Neutrophil (primary cell): ENCODE results near the gene C1QTNF7.

ENCODE experiments used
- H3K27ac ChIP-seq: fragments of 200-600 bp; sonication (generic); 2 replicates; pipeline ENCODE4 v1.5.1; 2016; ENCODE audit warnings: mild to moderate bottlenecking, moderate library complexity
- H3K27me3 ChIP-seq: fragments of 200-600 bp; sonication (generic); 2 replicates; pipeline ENCODE4 v1.6.0; 2016; ENCODE audit warnings: mild to moderate bottlenecking
- H3K36me3 ChIP-seq: fragments of 200-600 bp; sonication (generic); 2 replicates; pipeline ENCODE4 v1.5.1; 2017
- H3K4me1 ChIP-seq, 2 experiments: fragments of 200-600 bp in 1 of 2; sonication (generic) in 1 of 2; 1 replicate in 1 of 2; 2 replicates in 1 of 2; pipeline versions ENCODE4 v1.5.1 to v1.6.1; 2013 to 2016; ENCODE audit warnings: low read depth in 1 of 2, low read length in 1 of 2, mild to moderate bottlenecking in 1 of 2, moderate library complexity in 1 of 2; ENCODE audit not compliant: control insufficient read depth in 1 of 2, insufficient read depth in 1 of 2
- H3K4me3 ChIP-seq, 2 experiments: fragments of 200-600 bp in 1 of 2; sonication (generic) in 1 of 2; 1 replicate in 1 of 2; 2 replicates in 1 of 2; pipeline ENCODE4 v1.5.1; 2013 to 2016; ENCODE audit warnings: low read depth in 1 of 2, low read length in 1 of 2, mild to moderate bottlenecking in 1 of 2, moderate library complexity in 1 of 2
- H3K9me3 ChIP-seq: fragments of 200-600 bp; sonication (generic); 2 replicates; pipeline ENCODE4 v1.5.1; 2016
- TF ChIP-seq, protein P1 (sequence below): fragments of 200-600 bp; sonication (generic); IDR thresholded peaks from 2 replicates; pipeline ENCODE4 v1.5.1; 2016; ENCODE audit warnings: antibody characterized with exemption

C1QTNF7 gene

DNA sequence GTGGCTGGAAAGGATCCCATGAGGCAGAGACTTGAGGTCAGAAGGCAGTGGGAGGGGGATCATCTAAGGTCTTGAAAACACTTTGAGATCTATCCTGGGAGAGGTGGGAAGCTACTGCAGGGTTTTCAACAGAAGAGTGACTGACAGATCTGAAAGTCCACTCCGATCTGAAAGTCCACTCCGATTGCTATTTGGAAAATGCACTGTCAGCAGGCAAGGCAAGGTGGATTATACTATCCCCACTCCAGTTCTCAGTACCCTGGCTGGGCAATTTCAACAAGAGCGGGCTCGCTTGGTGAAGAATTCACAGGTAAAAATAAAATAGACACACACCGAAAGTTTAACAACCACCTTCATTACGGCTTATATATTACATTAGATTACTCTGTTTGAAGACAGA, 42.3 kb upstream of the C1QTNF7 start:
- Histone ChIP-seq H3K4me1 (no peaks in the 10 kb centered on the region), H3K36me3 (no peaks in the 10 kb centered on the region), H3K27me3 (no peaks in the 10 kb centered on the region), H3K4me3 (no peak overlapping the region), H3K27ac (no peak overlapping the region), H3K9me3 (no peaks in the 10 kb centered on the region)
- TF ChIP-seq, protein P1, sequence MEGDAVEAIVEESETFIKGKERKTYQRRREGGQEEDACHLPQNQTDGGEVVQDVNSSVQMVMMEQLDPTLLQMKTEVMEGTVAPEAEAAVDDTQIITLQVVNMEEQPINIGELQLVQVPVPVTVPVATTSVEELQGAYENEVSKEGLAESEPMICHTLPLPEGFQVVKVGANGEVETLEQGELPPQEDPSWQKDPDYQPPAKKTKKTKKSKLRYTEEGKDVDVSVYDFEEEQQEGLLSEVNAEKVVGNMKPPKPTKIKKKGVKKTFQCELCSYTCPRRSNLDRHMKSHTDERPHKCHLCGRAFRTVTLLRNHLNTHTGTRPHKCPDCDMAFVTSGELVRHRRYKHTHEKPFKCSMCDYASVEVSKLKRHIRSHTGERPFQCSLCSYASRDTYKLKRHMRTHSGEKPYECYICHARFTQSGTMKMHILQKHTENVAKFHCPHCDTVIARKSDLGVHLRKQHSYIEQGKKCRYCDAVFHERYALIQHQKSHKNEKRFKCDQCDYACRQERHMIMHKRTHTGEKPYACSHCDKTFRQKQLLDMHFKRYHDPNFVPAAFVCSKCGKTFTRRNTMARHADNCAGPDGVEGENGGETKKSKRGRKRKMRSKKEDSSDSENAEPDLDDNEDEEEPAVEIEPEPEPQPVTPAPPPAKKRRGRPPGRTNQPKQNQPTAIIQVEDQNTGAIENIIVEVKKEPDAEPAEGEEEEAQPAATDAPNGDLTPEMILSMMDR, result no peak

DNA sequence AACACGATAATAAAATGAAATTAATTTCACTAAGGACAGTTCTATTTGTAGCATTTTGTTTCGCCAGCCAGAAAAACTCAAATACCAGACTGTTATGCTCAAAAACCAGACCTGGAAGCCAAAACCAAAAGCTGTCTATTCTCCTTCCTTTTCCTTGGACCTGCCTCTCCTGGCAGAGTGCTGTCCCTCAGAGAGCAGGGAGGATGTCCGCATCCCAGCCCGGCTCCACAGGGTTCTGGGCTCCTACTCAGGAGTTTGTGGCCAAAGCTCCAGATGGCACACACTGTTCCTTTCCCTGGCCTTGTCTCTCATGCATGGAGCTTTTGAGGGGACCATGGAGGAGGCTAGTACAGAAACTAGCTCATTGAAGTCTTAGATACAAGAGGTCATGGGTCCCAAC, 41.9 kb upstream of the C1QTNF7 start:
- H3K4me3 ChIP-seq, result no peak overlapping the region
- no peaks in the 10 kb centered on the region for H3K9me3 ChIP-seq
- no peak overlapping the region for H3K27ac ChIP-seq
- no peaks in the 10 kb centered on the region for H3K27me3 ChIP-seq
- no peaks in the 10 kb centered on the region for H3K4me1 ChIP-seq
- TF ChIP-seq, protein P1, result no peak
- H3K36me3 ChIP-seq, result no peaks in the 10 kb centered on the region

DNA sequence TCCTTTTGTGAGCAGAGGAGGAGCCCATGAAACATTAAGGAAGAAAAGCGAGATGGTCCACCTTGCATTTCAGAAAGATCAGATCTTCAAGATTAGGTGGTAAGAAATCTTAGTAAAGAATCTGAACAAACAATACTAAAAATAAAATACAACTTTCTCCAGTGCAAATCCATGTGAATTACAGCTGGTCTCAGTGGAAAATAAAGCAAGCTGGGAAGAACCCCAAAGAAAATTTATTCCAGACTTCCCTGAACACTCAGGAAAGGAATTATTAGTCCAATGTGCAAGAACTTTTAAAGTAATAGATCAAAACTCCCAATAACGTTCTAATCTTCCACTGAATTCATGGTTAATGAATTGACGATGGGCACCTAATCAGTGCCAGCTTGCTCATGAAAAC, 37.3 kb upstream of the C1QTNF7 start:
- Histone ChIP-seq H3K4me3 (no peak overlapping the region), H3K27ac (no peak overlapping the region), H3K27me3 (no peaks in the 10 kb centered on the region), H3K4me1 (no peaks in the 10 kb centered on the region), H3K9me3 (no peaks in the 10 kb centered on the region), H3K36me3 (no peaks in the 10 kb centered on the region)
- TF ChIP-seq, protein P1, result no peak

DNA sequence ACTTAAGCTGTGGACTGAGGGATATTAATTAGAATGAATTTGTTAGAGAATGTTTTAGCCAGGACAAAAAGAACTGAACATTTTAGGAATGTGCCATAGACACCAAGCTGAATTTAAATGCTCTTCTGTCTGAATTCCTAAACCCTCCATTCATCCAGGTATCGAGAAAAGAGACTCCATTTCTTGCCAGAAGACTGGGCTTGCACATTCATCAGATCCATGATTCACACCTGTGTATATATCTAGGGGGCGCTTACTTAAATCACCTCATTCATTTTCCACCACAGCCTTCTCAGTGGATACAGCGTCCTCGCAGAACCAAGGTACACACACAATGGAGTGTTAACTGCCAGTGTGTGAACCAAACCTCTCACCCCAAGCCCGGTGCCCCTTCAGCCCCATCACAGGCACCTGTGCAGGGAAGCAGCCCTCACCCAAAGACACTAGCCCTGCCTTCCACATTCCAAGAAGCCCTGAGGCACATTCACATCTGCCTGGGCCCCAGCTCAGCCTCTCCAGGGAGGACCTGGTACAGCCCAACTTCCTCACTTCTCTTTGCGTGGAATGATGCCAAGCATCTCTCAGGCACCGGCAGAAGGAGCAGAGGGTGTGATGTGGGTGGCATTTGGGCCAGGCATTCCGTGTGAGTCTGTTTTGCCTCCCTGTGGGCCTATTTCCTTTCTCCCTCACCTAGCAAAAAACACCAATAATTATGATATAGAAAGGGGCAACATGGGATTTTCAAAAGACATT, 35.6 kb upstream of the C1QTNF7 start:
- Histone ChIP-seq H3K27ac (no peak overlapping the region), H3K4me1 (no peaks in the 10 kb centered on the region), H3K4me3 (no peak overlapping the region), H3K27me3 (no peaks in the 10 kb centered on the region), H3K36me3 (no peaks in the 10 kb centered on the region), H3K9me3 (no peaks in the 10 kb centered on the region)
- TF ChIP-seq, protein P1, result no peak

DNA sequence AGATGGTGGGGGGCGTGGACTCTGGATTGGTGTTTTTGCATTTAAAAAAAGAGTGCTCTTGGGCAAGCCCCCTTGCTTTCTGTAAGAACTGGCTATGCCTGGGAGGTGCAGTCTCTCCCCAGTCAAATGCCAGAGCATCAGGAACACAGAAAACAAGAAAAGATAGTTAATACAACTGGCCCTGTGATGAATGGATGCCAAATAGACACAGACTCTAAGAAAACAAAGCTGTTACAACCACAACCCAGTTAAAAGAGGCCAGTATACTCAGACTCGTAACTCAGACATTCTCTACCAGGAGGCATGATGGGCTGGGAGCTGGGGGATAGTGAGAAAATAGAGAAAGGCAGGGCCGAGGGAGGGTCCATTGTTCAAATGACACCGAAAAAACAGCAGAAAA, 32.5 kb upstream of the C1QTNF7 start:
- H3K36me3 ChIP-seq, result no peaks in the 10 kb centered on the region
- no peaks in the 10 kb centered on the region for H3K9me3 ChIP-seq
- H3K27me3 ChIP-seq, result no peaks in the 10 kb centered on the region
- H3K4me1 ChIP-seq, result peaks cover 9 to 10% of the 10 kb centered on the region in 2 experiments
- no peak overlapping the region for H3K27ac ChIP-seq
- TF ChIP-seq, protein P1, result no peak
- H3K4me3 ChIP-seq, result no peak overlapping the region
